Astrocyte (in vitro differentiated cells and primary cell): ENCODE results near the gene USP34. TPM values are rescaled to one million over a fixed set of nuclear protein-coding genes. Genes with fewer than 3 reads are reported as not detected.

Source experiments
- DNase-seq: peaks from one replicate; pipeline ENCODE4 v3.0.0-alpha.2; 2010; ENCODE audit warnings: low read depth
- FAIRE-seq: peaks from 2 replicates; lab custom pipeline; 2011; peaks lifted over from hg19 to GRCh38; lab: Jason Lieb, UNC
- H2AFZ ChIP-seq: 2 replicates; pipeline ENCODE4 v1.6.0; 2012; ENCODE audit warnings: low read depth, low read length, inconsistent platforms
- H3K27ac ChIP-seq: 2 replicates; pipeline ENCODE4 v1.5.1; 2011; ENCODE audit warnings: low read depth, low read length, inconsistent platforms
- H3K27me3 ChIP-seq: 2 replicates; pipeline ENCODE4 v1.6.0; 2011; ENCODE audit warnings: low read length, inconsistent platforms; ENCODE audit not compliant: insufficient read depth
- H3K36me3 ChIP-seq: 2 replicates; pipeline ENCODE4 v1.5.1; 2011; ENCODE audit warnings: low read length, inconsistent platforms; ENCODE audit not compliant: insufficient read depth
- H3K4me1 ChIP-seq: 2 replicates; pipeline ENCODE4 v1.5.1; 2011; ENCODE audit warnings: low read length, inconsistent platforms; ENCODE audit not compliant: insufficient read depth
- H3K4me2 ChIP-seq: 2 replicates; pipeline ENCODE4 v1.6.0; 2012; ENCODE audit warnings: low read length, inconsistent platforms
- H3K4me3 ChIP-seq: 2 replicates; pipeline ENCODE4 v1.5.1; 2011; ENCODE audit warnings: low read depth, mild to moderate bottlenecking, low read length, inconsistent platforms; ENCODE audit not compliant: insufficient read depth
- H3K79me2 ChIP-seq: 2 replicates; pipeline ENCODE4 v1.6.0; 2012; ENCODE audit warnings: mild to moderate bottlenecking, low read length, inconsistent platforms; ENCODE audit not compliant: insufficient read depth
- H3K9ac ChIP-seq: 2 replicates; pipeline ENCODE4 v1.6.0; 2012; ENCODE audit warnings: mild to moderate bottlenecking, low read length, inconsistent platforms
- H3K9me3 ChIP-seq: 2 replicates; pipeline ENCODE4 v1.5.1; 2012; ENCODE audit warnings: low read depth, mild to moderate bottlenecking, low read length, inconsistent platforms; ENCODE audit not compliant: insufficient read depth
- H4K20me1 ChIP-seq: 2 replicates; pipeline ENCODE4 v1.6.0; 2012; ENCODE audit warnings: low read length, inconsistent platforms; ENCODE audit not compliant: insufficient read depth
- H3K27ac Mint-ChIP-seq: one replicate; pipeline ENCODE4 v1.8.0; 2021; ENCODE audit warnings: mild to moderate bottlenecking, mixed read lengths; ENCODE audit not compliant: unreplicated experiment
- H3K27me3 Mint-ChIP-seq: one replicate; pipeline ENCODE4 v1.8.0; 2021; ENCODE audit warnings: low read depth, mixed read lengths; ENCODE audit not compliant: unreplicated experiment
- H3K36me3 Mint-ChIP-seq: one replicate; pipeline ENCODE4 v1.8.0; 2021; ENCODE audit warnings: low read depth, mixed read lengths; ENCODE audit not compliant: unreplicated experiment
- H3K4me1 Mint-ChIP-seq: one replicate; pipeline ENCODE4 v1.8.0; 2021; ENCODE audit warnings: low read depth, mixed read lengths; ENCODE audit not compliant: unreplicated experiment
- H3K4me3 Mint-ChIP-seq: one replicate; pipeline ENCODE4 v1.8.0; 2021; ENCODE audit warnings: mild to moderate bottlenecking, moderate library complexity, mixed read lengths; ENCODE audit not compliant: unreplicated experiment
- H3K9me3 Mint-ChIP-seq: one replicate; pipeline ENCODE4 v1.8.0; 2021; ENCODE audit warnings: mild to moderate bottlenecking, mixed read lengths; ENCODE audit not compliant: unreplicated experiment
- EZH2 ChIP-seq: IDR thresholded peaks from 2 replicates; pipeline ENCODE4 v1.6.1; 2012; ENCODE audit warnings: mild to moderate bottlenecking, low read length, inconsistent platforms; ENCODE audit not compliant: insufficient read depth
- total RNA-seq: library from RNA; stranded (reverse); gene quantifications from 2 replicates; pipeline ENCODE4 v1.2.1, GENCODE V29; 2021
- TF ChIP-seq, protein P1 (sequence below): IDR thresholded peaks from 2 replicates; pipeline ENCODE4 v1.5.1; 2011; ENCODE audit warnings: low read depth, mild to moderate bottlenecking, inconsistent platforms, low read length, moderate library complexity; ENCODE audit not compliant: insufficient read depth

Gene USP34
- total RNA-seq, 1 donor from 2014 or later: 99.9 TPM

DNA sequence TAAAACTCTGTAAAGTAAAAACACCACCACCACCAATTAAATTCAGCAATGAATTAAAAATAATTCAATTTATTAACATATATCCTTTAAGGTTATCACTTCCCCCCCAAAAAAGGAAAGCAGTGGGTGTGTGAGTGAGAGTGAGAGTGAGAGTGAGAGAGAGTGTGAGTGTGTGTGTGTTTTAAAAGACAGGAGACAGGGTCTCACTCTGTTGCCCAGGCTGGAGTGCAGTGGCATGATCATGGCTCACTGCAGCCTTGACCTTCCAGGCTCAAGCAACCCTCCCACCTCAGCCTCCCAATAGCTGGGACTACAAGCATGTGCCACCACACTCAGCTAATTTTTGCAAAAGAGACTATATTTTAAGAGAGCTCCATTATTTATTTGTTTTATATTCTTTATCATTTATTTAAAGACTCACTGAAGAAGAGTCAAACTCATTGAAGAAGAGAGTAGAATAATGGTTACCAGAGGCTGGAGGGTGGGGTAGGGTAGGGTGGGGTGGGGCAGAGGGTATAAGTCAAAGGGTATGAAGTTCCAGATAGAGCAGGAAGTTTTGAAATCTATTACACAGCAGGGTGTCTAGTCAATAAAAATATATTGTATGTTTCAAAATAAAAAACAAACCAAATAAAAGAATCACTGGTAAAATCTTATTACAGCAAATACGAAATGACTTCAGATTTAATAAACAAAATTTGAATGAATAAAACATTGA is 187.3 kb downstream of the USP34 start:
- H3K4me1 Mint-ChIP-seq: peaks cover 2% of the 10 kb centered on the region
- Histone ChIP-seq H2AFZ (no peak overlapping the region), H3K27me3 (no peaks in the 10 kb centered on the region), H3K9ac (no peak overlapping the region), H3K4me1 (no peaks in the 10 kb centered on the region), H3K27ac (no peak overlapping the region), H4K20me1 (no peaks in the 10 kb centered on the region), H3K79me2 (no peaks in the 10 kb centered on the region), H3K4me2 (no peak overlapping the region), H3K36me3 (peaks cover 20% of the 10 kb centered on the region), H3K4me3 (no peak overlapping the region), H3K9me3 (no peaks in the 10 kb centered on the region)
- DNase-seq (no peak), FAIRE-seq (no peak)
- TF ChIP-seq, protein P1, sequence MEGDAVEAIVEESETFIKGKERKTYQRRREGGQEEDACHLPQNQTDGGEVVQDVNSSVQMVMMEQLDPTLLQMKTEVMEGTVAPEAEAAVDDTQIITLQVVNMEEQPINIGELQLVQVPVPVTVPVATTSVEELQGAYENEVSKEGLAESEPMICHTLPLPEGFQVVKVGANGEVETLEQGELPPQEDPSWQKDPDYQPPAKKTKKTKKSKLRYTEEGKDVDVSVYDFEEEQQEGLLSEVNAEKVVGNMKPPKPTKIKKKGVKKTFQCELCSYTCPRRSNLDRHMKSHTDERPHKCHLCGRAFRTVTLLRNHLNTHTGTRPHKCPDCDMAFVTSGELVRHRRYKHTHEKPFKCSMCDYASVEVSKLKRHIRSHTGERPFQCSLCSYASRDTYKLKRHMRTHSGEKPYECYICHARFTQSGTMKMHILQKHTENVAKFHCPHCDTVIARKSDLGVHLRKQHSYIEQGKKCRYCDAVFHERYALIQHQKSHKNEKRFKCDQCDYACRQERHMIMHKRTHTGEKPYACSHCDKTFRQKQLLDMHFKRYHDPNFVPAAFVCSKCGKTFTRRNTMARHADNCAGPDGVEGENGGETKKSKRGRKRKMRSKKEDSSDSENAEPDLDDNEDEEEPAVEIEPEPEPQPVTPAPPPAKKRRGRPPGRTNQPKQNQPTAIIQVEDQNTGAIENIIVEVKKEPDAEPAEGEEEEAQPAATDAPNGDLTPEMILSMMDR: no peak
- no peak for TF ChIP-seq EZH2
- no peak overlapping the region for H3K4me3 Mint-ChIP-seq
- no peaks in the 10 kb centered on the region for H3K9me3 Mint-ChIP-seq
- H3K27ac Mint-ChIP-seq: no peak overlapping the region
- H3K36me3 Mint-ChIP-seq: peaks cover 9% of the 10 kb centered on the region
- no peaks in the 10 kb centered on the region for H3K27me3 Mint-ChIP-seq

DNA sequence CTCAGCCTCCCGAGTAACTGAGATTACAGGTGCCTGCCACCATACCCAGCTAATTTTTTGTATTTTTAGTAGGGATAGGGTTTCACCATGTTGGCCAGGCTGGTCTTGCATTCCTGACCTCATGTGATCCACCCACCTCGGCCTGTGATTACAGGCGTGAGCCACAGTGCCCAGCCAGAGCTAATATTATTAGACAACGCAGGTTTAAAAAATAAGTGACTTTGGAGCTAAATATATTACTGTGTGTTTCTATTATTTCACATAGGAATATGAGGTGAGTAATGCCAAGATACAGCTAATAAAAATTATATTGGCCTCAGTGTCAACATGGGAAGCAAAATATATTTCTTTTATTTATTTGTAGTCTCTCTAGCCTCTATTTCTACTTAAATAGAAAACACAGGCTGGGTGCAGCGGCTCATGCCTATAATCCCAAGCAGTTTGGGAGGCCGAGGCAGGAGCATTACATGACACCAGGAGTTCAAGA is 188.7 kb downstream of the USP34 start:
- peaks cover 2% of the 10 kb centered on the region for H3K9me3 Mint-ChIP-seq
- H3K27me3 Mint-ChIP-seq: no peaks in the 10 kb centered on the region
- Histone ChIP-seq H3K79me2 (no peaks in the 10 kb centered on the region), H4K20me1 (no peaks in the 10 kb centered on the region), H3K27ac (no peak overlapping the region), H3K27me3 (no peaks in the 10 kb centered on the region), H3K9ac (no peak overlapping the region), H2AFZ (no peak overlapping the region), H3K4me2 (no peak overlapping the region), H3K36me3 (peaks cover 15% of the 10 kb centered on the region), H3K9me3 (no peaks in the 10 kb centered on the region), H3K4me1 (no peaks in the 10 kb centered on the region), H3K4me3 (no peak overlapping the region)
- FAIRE-seq: no peak
- H3K4me1 Mint-ChIP-seq: no peaks in the 10 kb centered on the region
- TF ChIP-seq, protein P1: no peak
- no peak for TF ChIP-seq EZH2
- H3K4me3 Mint-ChIP-seq: no peak overlapping the region
- no peak overlapping the region for H3K27ac Mint-ChIP-seq
- DNase-seq: no peak
- H3K36me3 Mint-ChIP-seq: peaks cover 14% of the 10 kb centered on the region

DNA sequence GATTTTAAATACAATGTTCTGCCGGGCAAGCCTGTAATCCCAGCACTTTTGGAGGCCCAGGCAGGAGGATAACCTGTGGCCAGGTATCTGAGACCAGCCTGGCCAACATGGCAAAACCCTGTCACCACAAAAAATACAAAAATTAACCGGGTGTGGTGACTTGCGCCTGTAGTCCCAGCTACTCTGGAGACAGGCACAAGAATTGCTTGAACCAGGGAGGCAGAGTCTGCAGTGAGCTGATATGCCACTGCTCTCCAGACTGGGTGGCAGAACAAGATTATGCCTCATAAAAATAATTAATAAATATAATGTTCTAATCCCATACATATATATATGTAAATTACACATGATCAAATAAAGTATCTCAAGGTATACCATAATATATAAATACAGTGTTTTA is 189.6 kb downstream of the USP34 start:
- TF ChIP-seq EZH2: no peak
- TF ChIP-seq, protein P1: no peak
- no peaks in the 10 kb centered on the region for H3K4me1 Mint-ChIP-seq
- no peak overlapping the region for H3K4me3 Mint-ChIP-seq
- Histone ChIP-seq H3K9me3 (no peaks in the 10 kb centered on the region), H3K36me3 (peaks cover 19% of the 10 kb centered on the region), H2AFZ (no peak overlapping the region), H4K20me1 (no peaks in the 10 kb centered on the region), H3K4me3 (no peak overlapping the region), H3K4me1 (no peaks in the 10 kb centered on the region), H3K79me2 (no peaks in the 10 kb centered on the region), H3K9ac (no peak overlapping the region), H3K27me3 (no peaks in the 10 kb centered on the region), H3K27ac (no peak overlapping the region), H3K4me2 (no peak overlapping the region)
- no peak for FAIRE-seq
- no peak overlapping the region for H3K27ac Mint-ChIP-seq
- H3K36me3 Mint-ChIP-seq: peaks cover 18% of the 10 kb centered on the region
- no peaks in the 10 kb centered on the region for H3K27me3 Mint-ChIP-seq
- DNase-seq: no peak
- peaks cover 2% of the 10 kb centered on the region for H3K9me3 Mint-ChIP-seq
